ENCODE data around the gene SDCCAG8.

Gene SDCCAG8

DNA sequence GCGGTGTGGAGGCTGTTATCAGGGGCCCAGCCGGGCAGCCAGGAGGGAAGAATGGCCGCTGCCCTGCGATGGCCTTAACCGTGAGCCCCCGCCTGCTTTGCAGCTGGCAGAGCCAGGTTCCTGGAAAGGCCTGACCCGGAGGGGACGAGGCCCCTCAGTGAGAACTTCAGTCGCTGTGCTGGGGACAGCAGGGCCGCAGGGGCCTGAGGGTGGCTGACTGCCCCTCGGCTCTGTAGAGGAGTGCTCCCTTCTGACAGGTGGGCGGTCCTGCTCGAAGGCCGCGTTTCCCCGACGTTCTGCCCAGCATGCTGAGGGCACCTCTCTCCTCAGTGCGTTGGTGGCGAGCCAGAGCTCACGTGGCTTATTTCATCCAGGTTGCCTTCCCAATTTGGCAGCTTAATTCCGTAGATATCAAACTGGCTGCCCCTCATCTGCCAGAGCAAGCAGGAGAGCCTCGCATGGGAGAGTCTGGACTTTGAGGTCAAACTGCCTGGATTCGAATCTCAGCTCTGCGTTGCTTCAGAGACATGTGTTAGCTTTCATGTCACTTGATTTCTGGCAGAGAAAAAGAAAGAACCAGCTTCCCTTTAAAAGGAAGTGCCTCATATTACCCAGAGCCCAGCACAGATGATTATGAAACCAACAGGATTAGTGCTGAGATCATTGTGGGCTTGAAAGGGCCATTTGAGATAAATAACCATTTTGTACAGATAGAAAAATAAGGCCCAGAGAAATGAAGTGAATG, 239.8 kb downstream of the SDCCAG8 start:
- Histone ChIP-seq H3K27me3 (ENCODE audit: low read depth, low read length) (no peaks in the 10 kb centered on the region), H2AFZ (ENCODE audit: low read depth, low read length) (no peak overlapping the region), H3K79me2 (ENCODE audit: low read length) (no peaks in the 10 kb centered on the region), H3K9ac (ENCODE audit: low read length) (no peak overlapping the region), H3K36me3 (replicated peaks; ENCODE audit: low read depth, low read length) (no peaks in the 10 kb centered on the region), H3K9me3 (ENCODE audit: insufficient read depth, low read length) (no peaks in the 10 kb centered on the region), H3K27ac (ENCODE audit: low read length) (no peak overlapping the region), H3K4me3 (ENCODE audit: low read length) (no peak overlapping the region), H3K4me1 (ENCODE audit: low read length) (no peaks in the 10 kb centered on the region), H3K4me2 (ENCODE audit: low read length) (no peak overlapping the region), H4K20me1 (ENCODE audit: insufficient read depth, low read length) (no peaks in the 10 kb centered on the region)
- TF ChIP-seq EZH2phosphoT487 (IDR thresholded peaks at IDR 0.05; ENCODE audit: low read depth), result no peak
- TF ChIP-seq, protein P1, sequence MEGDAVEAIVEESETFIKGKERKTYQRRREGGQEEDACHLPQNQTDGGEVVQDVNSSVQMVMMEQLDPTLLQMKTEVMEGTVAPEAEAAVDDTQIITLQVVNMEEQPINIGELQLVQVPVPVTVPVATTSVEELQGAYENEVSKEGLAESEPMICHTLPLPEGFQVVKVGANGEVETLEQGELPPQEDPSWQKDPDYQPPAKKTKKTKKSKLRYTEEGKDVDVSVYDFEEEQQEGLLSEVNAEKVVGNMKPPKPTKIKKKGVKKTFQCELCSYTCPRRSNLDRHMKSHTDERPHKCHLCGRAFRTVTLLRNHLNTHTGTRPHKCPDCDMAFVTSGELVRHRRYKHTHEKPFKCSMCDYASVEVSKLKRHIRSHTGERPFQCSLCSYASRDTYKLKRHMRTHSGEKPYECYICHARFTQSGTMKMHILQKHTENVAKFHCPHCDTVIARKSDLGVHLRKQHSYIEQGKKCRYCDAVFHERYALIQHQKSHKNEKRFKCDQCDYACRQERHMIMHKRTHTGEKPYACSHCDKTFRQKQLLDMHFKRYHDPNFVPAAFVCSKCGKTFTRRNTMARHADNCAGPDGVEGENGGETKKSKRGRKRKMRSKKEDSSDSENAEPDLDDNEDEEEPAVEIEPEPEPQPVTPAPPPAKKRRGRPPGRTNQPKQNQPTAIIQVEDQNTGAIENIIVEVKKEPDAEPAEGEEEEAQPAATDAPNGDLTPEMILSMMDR (IDR thresholded peaks at IDR 0.05; ENCODE audit: low read depth, low read length), result no peak

DNA sequence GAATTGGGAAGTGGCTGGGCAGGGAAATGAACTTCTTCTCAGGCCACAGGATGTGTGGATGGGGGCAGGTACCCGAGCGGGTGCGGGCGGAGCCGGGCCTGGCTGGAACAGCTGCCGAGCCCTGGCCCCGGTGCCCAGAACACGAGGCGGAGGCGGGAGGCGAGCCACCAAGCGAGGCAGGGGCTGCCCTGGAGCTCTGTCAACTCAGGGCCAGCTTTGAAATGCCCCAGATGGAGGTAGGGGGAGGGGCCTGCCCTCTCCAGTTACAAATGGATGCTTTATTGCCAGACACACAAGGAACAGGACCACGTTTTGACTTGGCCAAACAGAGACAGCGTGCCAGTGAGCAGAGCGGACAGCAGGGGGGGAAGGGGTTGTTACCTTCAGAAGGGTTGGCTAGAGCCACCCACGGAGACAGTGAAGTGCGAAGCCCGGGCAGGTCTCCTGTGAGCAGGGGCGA, 240.4 kb downstream of the SDCCAG8 start:
- no peak overlapping the region for H3K4me2 ChIP-seq (ENCODE audit: low read length)
- H2AFZ ChIP-seq (ENCODE audit: low read depth, low read length), result no peak overlapping the region
- no peak overlapping the region for H3K4me3 ChIP-seq (ENCODE audit: low read length)
- H3K27ac ChIP-seq (ENCODE audit: low read length), result no peak overlapping the region
- no peaks in the 10 kb centered on the region for H3K36me3 ChIP-seq (replicated peaks; ENCODE audit: low read depth, low read length)
- H3K27me3 ChIP-seq (ENCODE audit: low read depth, low read length), result no peaks in the 10 kb centered on the region
- no peaks in the 10 kb centered on the region for H4K20me1 ChIP-seq (ENCODE audit: insufficient read depth, low read length)
- no peaks in the 10 kb centered on the region for H3K4me1 ChIP-seq (ENCODE audit: low read length)
- TF ChIP-seq EZH2phosphoT487 (IDR thresholded peaks at IDR 0.05; ENCODE audit: low read depth), result no peak
- TF ChIP-seq, protein P1 (IDR thresholded peaks at IDR 0.05; ENCODE audit: low read depth, low read length), result no peak
- H3K9me3 ChIP-seq (ENCODE audit: insufficient read depth, low read length), result no peaks in the 10 kb centered on the region
- H3K9ac ChIP-seq (ENCODE audit: low read length), result no peak overlapping the region
- no peaks in the 10 kb centered on the region for H3K79me2 ChIP-seq (ENCODE audit: low read length)

DNA sequence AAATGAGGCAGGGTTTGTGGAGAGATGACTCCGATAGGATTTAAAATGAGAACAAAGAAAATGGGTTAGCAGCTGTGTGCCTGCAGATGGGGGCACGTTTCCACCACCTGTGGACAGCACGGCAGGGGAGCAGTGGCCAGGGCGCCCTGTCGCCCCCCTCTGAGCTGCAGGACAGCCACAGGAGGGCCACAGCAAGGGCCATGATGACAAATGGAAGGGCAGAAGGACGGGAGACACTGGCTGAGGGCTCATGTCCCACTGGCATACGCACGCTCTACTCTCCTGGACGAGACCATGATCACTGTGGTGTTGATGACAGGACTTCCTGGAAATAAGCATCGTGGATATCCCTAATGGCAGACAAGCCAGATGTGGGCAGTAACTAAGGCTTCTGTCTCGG, 241.0 kb downstream of the SDCCAG8 start:
- Histone ChIP-seq H2AFZ (ENCODE audit: low read depth, low read length) (no peak overlapping the region), H3K9me3 (ENCODE audit: insufficient read depth, low read length) (no peaks in the 10 kb centered on the region), H3K9ac (ENCODE audit: low read length) (no peak overlapping the region), H3K4me2 (ENCODE audit: low read length) (no peak overlapping the region), H4K20me1 (ENCODE audit: insufficient read depth, low read length) (no peaks in the 10 kb centered on the region), H3K27ac (ENCODE audit: low read length) (no peak overlapping the region), H3K4me3 (ENCODE audit: low read length) (no peak overlapping the region), H3K36me3 (replicated peaks; ENCODE audit: low read depth, low read length) (no peaks in the 10 kb centered on the region), H3K79me2 (ENCODE audit: low read length) (no peaks in the 10 kb centered on the region), H3K27me3 (ENCODE audit: low read depth, low read length) (no peaks in the 10 kb centered on the region), H3K4me1 (ENCODE audit: low read length) (no peaks in the 10 kb centered on the region)
- no peak for TF ChIP-seq EZH2phosphoT487 (IDR thresholded peaks at IDR 0.05; ENCODE audit: low read depth)
- TF ChIP-seq, protein P1 (IDR thresholded peaks at IDR 0.05; ENCODE audit: low read depth, low read length), result no peak

DNA sequence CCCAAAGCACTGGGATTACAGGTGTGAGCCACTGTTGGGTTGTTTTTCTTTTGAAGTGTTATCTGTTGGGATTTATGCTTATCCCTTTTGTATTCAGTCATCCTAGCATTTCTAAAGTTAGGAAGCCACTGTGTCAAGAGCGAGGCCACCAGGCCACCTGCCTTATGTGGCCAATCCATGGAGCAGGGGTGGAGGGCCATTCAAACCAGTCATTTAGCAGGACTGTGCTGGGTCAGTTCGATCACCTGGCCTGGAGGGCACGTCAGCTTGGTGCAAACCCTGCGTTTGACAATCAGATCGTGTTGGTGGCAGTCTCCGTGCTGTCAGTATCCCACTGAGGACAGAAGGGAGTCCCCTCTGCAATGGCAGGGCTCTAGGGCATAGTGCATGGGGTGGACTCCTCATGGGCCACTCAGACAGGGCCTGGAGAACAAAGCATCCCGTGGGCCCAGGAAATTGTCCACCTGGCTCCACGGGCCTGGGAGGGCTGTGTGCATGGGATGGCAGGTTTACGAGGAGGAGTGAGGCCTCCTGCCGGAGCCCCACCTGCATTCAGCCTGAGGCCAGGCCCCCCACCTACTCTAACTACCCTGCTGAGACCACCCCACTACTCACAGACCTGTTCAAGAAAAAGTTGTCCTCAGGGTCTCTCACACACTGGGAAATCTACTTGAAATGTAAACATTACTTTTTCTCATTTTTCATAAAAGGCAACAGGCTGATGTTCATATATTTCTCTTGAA, 242.3 kb downstream of the SDCCAG8 start:
- Histone ChIP-seq H3K4me2 (ENCODE audit: low read length) (no peak overlapping the region), H3K9ac (ENCODE audit: low read length) (no peak overlapping the region), H3K4me1 (ENCODE audit: low read length) (no peaks in the 10 kb centered on the region), H4K20me1 (ENCODE audit: insufficient read depth, low read length) (no peaks in the 10 kb centered on the region), H3K27me3 (ENCODE audit: low read depth, low read length) (no peaks in the 10 kb centered on the region), H3K79me2 (ENCODE audit: low read length) (no peaks in the 10 kb centered on the region), H3K9me3 (ENCODE audit: insufficient read depth, low read length) (no peaks in the 10 kb centered on the region), H3K36me3 (replicated peaks; ENCODE audit: low read depth, low read length) (peaks cover 1% of the 10 kb centered on the region), H3K4me3 (ENCODE audit: low read length) (no peak overlapping the region), H2AFZ (ENCODE audit: low read depth, low read length) (no peak overlapping the region), H3K27ac (ENCODE audit: low read length) (no peak overlapping the region)
- TF ChIP-seq EZH2phosphoT487 (IDR thresholded peaks at IDR 0.05; ENCODE audit: low read depth), result no peak
- TF ChIP-seq, protein P1 (IDR thresholded peaks at IDR 0.05; ENCODE audit: low read depth, low read length), result no peak
